GM18508 (cell line): ENCODE data around the gene DLGAP1.
"Not testable (repeated sequence)": the region's sequence is repeated elsewhere in the genome, so short reads cannot be mapped to it uniquely, and the experiment has no call there.

Experiments
- ATAC-seq: cut with Tn5 transposase; IDR thresholded peaks from one replicate; pipeline ENCODE4 v1.9.1; 2021; ENCODE audit warnings: moderate number of reproducible peaks; ENCODE audit not compliant: insufficient read depth, unreplicated experiment

Gene DLGAP1

DNA sequence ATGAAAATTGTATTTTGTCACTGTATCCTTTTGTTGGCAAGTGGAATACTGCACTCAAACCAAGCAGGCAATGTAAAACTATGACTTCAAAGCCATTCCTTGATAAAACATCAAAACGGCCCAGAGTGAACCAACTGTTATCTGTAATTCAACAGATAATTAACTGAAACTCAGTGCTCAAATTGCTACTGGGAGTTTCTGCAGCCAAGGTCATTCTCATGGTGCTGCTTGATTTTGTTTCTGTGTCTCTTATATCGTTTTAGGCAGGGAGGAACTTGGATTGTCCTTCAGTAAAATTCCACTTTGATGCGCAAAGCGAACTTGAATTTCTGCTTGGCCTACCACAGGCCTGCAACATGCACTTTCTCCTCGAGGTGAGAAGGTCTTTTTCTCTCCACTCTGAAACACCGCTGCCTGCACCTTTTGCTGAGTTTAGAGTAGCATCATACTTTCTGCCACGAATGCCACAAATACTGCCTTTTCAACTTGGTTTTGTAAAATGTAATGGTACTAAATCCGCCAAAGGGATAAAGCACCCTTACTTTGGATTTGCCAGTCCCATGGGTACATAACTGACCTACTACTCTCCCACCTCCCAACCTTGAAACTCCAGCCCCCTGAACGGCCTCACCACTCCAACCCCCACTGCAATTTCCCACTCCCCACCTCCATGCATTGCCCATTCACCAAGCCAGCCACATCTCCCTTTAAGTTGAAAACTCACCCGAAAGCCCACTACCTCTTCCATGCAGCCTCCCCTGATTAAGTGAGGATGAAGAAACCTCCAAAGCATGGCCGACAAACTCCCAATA lies 800.5 kb downstream of the DLGAP1 start:
- ATAC-seq: no peak

DNA sequence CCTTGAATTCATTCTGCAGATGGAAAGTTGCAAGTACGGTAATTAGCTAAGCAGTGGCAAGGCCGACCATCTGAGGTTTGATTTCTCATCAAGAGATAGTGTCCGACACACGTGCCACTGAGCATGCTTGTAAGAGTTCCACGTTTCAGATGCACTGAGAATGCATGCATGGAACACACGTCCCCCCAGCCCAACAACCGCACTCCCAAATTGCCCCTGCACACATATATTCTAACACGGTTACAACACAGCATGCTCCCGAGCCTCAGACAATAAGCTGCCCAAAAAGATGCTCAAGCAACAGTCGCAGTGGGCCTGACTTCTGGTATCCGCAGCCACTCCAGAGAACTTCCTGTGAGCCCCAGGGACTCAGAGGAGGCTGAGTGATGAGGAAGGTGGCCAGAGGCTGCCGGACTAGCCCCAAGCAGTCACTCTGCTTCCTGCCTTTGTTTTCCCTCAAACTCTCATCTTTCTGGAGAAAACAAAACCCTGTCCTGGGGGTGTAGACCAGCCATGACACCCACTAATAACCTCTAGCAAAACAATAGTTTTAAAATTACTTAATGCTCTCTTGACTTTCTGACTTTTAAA lies 801.2 kb downstream of the DLGAP1 start:
- ATAC-seq: no peak

DNA sequence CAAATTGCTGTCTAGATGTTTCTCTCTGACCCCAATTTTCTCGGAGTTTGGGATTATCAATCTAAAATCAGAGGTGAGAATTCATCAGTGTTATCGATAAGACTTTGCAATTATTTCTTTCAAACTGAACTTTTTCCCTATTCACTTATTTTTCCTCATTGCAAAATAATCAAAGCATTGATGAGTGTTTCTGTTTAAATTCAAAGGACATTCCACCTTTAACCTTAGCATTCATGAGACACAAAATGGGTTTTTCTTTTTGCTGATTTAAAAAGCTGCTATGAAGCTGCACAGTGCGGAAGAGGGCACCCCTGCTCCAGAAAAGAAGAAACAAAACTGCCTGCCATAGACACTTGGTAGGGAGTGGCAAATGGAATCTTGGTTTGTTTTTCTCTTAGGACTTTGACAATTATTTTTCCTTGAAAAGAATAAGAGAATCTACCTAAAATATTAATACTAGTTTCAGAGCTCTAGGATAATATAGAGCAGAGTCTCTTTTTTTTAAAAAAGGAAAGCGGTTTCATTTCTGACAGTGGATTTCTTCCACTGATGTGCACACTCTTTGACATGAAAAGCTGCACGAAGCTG lies 801.8 kb downstream of the DLGAP1 start:
- no peak for ATAC-seq

DNA sequence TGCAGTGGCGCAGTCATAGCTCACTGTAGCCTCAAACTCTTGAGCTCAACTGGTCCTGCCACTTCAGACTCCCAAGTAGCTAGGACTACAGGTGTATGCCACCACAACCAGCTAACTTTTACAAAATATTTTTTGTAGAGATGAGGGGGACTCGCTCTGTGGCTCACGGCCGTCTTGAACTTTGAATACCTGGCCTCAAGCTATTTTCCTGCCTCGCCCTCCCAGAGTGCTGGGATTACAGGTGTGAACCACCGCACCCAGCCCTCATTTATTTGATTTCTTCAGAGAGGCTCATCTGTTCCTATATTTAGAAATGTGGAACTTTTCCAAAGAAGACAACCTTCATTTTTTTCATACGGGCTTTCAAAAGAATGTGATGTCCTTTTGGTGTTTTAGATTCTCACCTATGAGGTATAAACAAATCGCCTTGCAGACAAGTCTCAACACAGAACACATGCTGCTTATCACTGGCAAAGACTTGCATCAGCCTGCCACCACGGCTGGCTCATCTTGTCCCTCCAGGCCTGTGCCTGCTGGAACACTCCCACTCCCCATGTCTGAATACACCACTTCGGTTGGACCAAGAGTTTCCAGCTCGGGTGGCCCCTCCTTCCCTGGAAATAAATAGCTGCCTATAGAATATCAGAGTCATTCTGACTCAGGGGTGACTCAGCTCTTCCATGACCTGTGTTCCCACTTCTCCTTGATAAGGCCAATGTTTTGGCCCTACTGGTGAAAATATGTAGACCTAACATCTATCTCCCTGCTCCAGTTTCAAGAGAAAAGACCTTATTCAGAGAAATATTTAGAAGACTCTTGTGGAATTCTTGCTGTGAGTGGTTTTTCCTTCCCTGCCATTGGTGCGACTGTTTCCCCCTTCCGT lies 802.5 kb downstream of the DLGAP1 start:
- ATAC-seq: no peak

DNA sequence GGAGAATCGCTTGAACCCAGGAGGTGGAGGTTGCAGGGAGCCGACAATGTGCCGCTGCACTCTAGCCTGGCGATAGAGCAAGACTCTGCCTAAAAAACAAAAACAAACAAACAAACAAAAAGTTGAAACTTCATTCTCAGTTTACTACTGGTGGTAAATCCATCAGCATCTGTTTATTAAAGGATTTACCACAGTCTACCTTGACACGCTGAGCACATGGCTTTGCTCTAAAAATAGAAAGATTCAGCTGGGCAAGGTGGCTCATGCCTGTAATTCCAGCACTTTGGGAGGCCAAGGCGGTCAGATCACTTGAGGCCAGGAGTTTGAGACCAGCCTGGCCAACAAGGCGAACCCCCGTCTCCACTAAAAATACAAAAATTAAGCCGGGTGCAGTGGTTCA lies 803.8 kb downstream of the DLGAP1 start:
- ATAC-seq: no peak

DNA sequence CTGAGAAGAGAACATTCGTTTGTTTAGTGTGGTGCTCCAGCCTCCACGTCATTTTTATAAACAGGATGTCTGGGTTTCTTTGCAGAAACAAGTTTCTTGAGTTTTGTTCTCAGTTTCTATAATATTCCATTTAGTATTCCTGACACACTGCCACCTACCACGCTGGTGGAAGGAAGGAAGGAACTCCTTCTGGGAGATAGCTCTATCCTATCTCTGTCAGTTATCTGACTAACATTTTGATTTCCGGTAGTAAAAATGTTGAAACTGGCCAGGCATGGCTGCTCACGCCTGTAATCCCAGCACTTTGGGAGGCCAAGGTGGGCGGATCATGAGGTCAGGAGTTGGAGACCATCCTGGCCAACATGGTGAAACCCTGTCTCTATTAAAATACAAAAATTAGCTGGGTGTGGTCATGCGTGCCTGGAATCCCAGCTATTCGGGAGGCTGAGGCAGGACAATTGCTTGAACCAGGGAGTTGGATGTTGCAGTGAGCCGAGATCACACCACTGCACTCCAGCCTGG lies 804.5 kb downstream of the DLGAP1 start:
- ATAC-seq: not testable (repeated sequence)

DNA sequence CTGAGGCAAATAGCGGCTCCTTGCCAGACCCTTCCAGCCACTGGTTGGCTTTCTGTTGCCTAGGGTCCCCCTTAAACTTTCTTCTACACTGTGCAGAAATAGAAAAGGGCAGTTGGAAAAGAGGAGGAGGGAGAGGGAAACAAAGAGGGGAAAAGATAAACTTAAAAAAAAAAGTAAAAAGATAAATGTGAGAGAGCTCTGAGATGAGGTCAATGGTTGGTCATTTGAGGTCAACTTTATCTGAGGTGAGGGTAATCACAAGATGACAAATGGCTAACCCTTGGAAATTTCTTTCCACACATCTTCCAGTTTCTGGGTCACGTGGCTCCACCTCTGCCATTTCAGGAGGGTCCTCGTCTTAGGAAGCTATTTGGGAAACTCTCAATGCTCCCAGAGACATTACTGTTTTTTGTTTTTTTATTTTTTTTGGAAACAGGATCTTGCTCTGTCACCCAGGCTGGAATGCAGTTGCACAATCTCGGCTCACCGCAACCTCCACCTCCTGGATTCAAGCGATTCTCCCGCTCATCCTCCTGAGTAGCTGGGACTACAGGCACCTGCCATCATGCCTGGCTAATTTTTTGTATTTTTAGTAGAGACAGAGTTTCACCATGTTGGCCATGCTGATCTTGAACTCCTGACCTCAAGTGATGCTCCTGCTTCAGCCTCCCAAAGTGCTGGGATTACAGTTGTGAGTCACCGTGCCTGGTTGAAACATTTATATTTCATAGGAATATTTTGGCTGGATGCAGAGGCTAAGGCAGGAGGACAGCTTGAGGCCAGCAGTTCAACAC lies 805.3 kb downstream of the DLGAP1 start:
- ATAC-seq: no peak

DNA sequence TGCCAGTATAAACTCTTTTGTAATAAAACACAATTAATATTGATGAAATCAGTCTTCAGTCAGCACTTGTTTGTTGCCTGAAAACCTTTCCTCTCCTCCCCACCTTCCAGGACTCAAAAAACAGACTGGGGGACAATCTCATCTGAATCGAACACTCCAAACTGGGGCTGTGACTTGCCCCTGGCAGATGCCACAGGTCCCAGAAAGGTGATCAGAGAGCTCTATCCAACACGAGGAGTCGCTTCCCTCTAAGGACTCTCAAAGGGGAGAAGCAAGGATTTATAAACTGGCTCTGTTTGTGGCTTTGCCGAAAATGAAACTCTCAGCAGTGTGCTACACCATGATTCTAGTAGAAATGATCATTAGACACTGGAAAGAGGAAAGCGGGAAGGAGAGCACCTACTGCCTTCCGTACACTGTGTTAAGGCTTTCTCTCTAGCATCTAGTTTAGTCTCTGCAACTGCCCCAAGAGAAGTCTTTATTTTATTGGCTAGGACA lies 805.9 kb downstream of the DLGAP1 start:
- ATAC-seq: no peak

DNA sequence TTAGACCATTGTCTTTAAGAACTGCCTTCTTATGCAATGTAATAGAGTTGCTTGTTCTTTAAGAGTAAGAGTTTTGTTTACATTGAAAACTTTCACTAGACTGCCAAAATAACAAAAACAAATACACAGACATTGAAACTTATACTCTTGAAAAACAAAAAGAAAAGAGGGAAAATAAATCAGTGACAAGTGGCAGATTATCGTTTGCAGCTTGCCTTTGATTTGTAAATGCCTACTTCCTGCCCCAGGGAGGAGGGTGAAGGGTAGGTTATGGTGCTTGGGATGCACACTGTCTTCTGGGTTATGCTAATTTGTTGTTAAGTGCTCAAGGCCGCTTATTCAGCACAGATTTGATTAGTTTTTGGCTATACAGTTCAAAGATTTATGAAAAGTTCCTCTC lies 806.5 kb downstream of the DLGAP1 start:
- no peak for ATAC-seq

DNA sequence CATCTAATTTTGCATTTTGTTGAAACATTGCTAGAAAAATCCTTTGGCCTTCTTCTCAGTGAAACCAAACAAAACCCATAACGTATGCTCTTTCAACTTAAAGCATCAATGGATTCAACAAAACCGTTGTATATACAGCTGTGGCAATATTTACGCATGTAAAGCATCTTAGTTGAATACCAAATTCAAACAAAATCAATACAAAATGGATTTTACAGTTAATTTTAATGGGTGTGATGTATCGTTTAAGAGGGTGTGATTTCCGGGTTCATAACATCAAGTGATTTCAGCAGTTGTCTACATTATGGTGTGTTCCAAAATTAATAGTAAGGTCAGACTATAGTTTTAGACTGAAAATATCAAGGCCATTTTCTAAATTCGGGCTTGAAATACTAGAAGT lies 806.9 kb downstream of the DLGAP1 start:
- no peak for ATAC-seq

DNA sequence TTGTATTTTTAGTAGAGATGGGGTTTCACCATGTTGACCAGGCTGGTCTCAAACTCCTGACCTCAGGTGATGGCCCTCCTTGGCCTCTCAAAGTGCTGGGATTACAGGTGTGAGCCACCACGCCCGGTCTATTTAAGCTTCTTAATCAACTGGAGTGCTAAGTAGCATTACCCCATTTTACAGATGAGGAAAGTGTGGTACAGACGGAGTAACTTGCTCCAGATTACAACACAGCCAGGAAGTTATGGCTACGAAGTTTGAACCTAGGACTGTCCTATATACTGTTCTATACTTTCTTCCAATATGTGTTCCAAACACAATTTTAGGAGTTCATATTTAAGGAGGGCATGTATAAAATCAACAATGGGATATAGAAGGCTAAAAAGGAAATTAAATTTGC lies 807.5 kb downstream of the DLGAP1 start:
- no peak for ATAC-seq

DNA sequence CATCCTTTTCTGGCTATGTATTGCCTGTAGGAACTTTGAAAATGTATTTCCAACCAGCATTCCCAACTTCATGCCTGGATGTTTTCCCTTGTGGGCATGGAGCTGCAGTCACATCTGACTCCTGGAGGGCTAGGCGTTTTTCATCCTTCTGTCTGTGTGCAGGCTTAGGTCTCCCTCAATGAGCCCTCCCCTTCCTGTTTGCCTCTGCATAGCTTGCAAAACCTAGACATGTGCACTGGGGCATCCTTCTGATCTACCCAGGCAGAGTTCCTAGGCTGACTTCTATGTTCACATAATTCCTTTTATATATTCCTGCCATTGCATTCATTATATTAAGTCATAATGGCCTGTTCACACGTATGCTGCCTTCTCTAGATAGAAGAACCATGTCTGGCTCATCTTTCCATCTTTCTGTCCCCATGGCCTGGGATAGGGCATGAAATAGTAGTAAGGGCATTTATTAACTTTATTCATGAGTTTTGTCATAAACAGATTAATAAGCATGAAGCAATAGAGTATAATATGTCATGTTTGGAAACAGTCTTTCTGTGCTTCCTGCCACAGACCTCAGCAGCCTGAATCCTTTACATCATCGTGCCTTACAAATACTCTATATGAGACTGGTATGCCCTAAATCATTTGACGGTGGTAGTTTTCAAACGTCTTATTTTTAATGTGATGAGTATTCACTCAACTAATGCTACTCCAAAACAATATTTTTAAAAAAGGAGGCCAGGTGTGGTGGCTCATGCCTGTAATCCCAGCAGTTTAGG lies 809.5 kb downstream of the DLGAP1 start:
- ATAC-seq: no peak

DNA sequence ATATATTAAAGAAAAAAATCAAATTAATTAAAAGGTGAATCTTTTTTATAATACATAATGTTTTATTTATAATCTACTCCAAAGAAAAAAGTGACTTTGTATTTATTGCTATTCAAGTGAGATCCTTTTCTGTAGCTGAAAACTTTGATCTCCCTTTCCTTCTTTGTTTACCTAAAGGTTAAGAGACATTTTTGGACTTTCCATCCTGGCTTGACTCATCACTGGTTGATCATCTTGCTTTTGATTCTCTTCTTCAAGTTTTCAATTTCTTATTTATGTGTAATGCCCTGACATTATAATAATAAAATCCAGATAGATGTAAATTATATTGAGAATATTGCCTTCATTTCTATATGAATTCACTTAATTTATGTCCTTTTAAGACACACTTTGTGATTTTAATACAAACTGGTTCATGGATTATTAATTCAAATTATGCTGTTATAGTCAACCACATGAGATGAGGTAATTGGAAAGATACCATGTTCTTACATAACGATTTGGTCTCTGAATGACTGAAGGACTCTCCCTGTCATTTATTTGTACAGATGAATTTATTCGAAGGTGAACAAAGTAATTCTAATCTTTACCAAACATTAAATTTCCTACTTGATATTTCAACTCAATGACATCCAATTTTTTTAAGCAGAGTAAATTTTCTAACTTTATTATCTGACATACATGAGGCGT lies 820.7 kb downstream of the DLGAP1 start:
- no peak for ATAC-seq

DNA sequence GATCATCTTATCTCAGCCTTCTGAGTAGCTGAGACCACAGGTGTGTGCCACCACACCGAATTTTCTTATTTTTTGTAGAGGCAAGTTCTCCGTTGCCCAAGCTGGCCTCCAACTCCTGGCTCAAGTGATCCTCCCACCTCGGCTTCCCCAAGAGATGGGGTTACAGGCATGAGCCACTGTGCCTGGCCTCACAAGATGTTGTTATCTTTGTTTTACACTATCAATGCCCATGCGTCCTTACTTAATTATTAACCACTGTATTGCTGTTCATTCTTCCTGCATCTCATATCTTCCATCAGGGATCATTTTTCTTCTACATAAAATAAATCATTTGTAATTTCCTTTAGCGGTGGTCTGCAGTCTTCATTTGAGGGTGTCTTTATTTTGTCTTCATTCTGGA lies 823.2 kb downstream of the DLGAP1 start:
- no peak for ATAC-seq

DNA sequence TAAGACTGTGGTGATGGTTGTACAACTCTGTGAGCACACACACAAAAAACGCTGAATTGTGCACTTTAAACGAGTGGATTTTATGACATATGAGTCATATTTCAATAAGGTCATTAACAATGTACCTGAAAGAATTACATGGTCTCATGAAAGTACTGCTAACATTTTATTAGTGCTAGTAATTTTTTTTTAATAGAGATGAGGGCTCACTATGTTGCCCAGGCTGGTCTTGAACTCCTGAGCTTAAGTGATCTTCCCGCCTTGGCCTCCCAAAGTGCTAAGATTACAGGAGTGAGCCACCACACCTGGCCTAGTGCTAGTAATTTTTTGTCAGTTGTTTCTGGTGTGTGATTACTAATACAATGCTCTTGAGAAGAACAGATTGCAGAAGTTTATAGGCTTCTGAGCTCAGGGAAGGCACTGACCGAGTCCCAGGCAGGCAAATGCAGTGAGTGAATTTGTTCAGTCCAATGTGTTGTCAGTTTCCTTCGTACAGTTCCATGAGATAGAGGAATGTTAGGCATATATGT lies 828.1 kb downstream of the DLGAP1 start:
- ATAC-seq: no peak

DNA sequence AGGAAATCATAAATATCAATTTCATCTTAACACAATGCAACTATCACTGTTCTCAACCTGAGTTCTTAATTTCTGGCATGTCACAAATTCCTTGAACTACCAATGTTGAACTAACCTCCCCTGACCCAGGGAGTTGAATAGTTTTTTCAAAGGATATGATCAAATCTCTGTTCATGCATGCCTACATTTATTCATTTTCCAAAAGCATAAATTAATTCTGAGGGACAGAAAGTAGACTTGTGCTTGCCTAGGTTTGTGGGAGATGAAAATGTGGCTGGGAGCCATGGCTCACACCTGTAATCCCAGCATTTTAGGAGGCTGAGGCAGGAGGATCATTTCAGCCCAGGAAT lies 829.4 kb downstream of the DLGAP1 start:
- ATAC-seq: no peak

DNA sequence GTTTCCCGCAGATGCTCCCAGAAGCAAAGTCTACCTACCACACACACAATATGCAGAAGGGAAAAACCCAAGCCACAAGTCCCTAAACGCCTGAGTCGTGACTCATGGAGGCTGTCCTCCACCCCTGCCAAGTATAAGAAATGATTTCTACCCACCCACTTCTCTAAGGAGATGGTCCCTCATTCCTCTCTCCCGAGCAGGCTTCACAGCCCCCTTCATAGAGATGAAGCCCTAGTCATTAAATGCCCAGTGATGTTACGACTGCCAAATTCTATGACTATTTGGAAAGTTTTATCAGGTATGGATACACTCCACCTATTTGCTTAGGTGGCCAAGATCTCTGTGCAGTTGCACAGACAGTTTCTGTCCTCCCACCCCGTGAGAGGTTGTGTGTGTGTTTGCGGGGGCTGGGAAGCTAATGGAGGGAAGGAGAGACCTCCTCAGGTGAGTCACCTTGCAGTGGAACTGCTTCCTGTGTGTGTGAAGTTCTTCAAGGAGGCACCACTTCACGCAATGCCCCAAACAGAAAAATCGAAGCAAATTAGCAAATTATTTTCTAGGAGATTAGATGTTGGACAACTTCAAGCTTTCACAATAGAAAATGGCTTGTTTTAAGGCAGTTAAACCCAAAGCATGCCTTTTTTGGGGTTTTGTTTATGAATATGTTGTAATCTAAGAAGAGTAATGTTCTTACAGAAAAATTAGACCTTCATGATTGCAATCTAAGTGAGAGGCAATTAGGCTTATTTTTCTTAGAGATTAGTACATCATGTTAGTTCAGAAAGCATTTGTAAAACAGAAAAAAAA lies 830.0 kb downstream of the DLGAP1 start:
- no peak for ATAC-seq
